Suprapubic skin (tissue), 4 donors: ENCODE measurements around the gene COL6A3. TPM values are rescaled to one million over a fixed set of nuclear protein-coding genes. Genes with fewer than 3 reads are reported as not detected.

ENCODE experiments used
- DNase-seq, 2 donors: peaks; one replicate each; pipeline ENCODE4 v3.0.0-alpha.2; 2019; ENCODE audit warnings: low spot score in 2 of 2
- H3K27ac ChIP-seq: fragments of 200-600 bp; sonication (generic); one replicate; pipeline ENCODE4 v1.5.1; 2019
- H3K27me3 ChIP-seq: fragments of 200-600 bp; sonication (generic); one replicate; pipeline ENCODE4 v1.5.1; 2019
- H3K36me3 ChIP-seq: fragments of 200-600 bp; sonication (generic); one replicate; pipeline ENCODE4 v1.5.1; 2019
- H3K4me1 ChIP-seq: fragments of 200-600 bp; sonication (generic); one replicate; pipeline ENCODE4 v1.5.1; 2019
- H3K4me3 ChIP-seq: fragments of 200-600 bp; sonication (generic); one replicate; pipeline ENCODE4 v1.5.1; 2019; ENCODE audit warnings: mild to moderate bottlenecking
- H3K9me3 ChIP-seq: fragments of 200-600 bp; sonication (generic); one replicate; pipeline ENCODE4 v1.5.1; 2019
- EP300 ChIP-seq: sonication (generic); formaldehyde crosslinking; IDR thresholded peaks from one replicate; pipeline ENCODE4 v1.6.1; 2017; ENCODE audit warnings: antibody characterized with exemption
- POLR2A ChIP-seq, 2 donors: fragments of 450-650 bp; IDR thresholded peaks; one replicate each; pipeline ENCODE4 v1.6.1; 2017; ENCODE audit warnings: antibody characterized with exemption in 2 of 2, mild to moderate bottlenecking in 2 of 2, moderate library complexity in 2 of 2
- POLR2AphosphoS5 ChIP-seq, 3 donors: sonication (generic); formaldehyde crosslinking; IDR thresholded peaks; one replicate each; pipeline ENCODE4 v1.6.1; 2017; ENCODE audit warnings: antibody characterized with exemption in 3 of 3
- WGBS: methylation state at CpG from one replicate; pipeline ENCODE4 v1.1.5; 2018; 5-methylcytosine and 5-hydroxymethylcytosine counted together
- total RNA-seq, 4 donors: library from RNA; depleted of rRNA; stranded (reverse); fragments of >200 nt; gene quantifications; one replicate each; pipeline ENCODE4 v1.1.0, GENCODE V29; 2016
- TF ChIP-seq, protein P1 (sequence below), 2 donors: fragments of 200-600 bp in 1 of 2; fragments of 450-650 bp in 1 of 2; sonication (generic) in 1 of 2; IDR thresholded peaks; one replicate each; pipeline ENCODE4 v1.5.1; 2016 to 2019; ENCODE audit warnings: antibody characterized with exemption in 2 of 2, mild to moderate bottlenecking in 1 of 2, moderate library complexity in 1 of 2

Gene COL6A3
- total RNA-seq, 4 donors from 2014 or later = 50.1 to 79.2 (median 66.3) TPM

DNA sequence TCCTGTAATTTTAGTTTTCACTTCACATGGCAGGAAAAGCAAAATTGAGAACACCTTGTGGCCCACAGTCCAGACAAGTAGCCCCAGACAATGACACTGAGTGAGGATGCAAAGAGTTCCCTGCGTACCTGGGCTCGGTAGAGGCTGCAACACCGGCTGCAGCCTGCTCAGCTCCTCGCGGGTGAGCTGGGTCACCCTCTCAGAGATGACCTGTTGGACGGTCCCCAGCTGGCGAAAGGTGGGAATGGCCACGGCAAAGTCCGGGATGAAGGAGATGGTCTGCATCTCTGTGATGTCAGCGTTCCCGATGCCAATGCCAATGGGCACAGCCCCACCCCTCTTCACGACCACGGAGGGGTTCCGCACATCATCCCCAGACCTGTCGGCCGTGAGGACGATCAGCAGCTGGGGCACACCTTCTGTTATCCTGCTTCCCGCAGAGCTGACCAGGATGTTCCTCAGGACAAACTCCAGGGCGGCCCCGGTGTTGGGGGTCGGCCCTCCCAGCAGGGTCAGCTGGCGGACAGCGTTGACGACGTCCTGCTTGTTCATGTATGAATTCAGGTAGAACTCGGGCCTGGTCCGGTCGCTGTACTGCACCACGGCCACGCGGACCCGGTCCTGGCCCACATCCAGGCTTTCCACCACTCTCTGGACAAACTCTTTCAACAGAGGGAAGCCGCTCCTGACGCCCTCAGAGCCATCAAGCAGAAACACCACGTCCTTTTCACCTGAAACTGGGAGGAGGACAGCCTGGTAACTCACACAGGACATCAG is 39.5 kb downstream of the COL6A3 start:
- Histone ChIP-seq H3K27ac (no peak overlapping the region), H3K4me3 (no peak overlapping the region), H3K4me1 (no peaks in the 10 kb centered on the region), H3K27me3 (no peaks in the 10 kb centered on the region), H3K9me3 (no peaks in the 10 kb centered on the region), H3K36me3 (peaks cover 38% of the 10 kb centered on the region)
- TF ChIP-seq POLR2AphosphoS5 (IDR thresholded peaks at IDR 0.05) = no peak
- DNase-seq = no peak
- 87% methylated on average over 21 of the region's 35 CpGs for WGBS

DNA sequence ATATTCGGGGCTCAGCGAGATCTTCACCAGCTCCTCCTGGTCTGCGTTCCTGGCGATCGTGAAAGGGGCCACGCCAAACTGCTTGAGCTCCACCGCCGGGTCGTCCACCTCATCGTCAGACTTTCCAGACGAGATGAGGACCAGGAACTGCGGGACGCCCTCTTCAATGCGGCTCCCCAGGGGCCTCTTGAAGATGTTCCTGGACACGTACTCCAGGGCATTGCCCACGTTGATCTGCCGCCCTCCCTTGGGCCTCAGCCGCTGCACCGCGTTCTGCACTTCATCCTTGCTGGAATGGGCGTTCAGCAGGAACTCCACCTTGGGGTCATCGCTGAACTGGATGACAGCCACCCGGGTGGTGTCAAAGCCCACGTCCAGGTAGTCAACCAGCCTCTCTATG is 42.1 kb downstream of the COL6A3 start:
- H3K27me3 ChIP-seq = no peaks in the 10 kb centered on the region
- TF ChIP-seq EP300 (no peak), POLR2A (IDR thresholded peaks at IDR 0.05) (no peak)
- TF ChIP-seq, protein P1, sequence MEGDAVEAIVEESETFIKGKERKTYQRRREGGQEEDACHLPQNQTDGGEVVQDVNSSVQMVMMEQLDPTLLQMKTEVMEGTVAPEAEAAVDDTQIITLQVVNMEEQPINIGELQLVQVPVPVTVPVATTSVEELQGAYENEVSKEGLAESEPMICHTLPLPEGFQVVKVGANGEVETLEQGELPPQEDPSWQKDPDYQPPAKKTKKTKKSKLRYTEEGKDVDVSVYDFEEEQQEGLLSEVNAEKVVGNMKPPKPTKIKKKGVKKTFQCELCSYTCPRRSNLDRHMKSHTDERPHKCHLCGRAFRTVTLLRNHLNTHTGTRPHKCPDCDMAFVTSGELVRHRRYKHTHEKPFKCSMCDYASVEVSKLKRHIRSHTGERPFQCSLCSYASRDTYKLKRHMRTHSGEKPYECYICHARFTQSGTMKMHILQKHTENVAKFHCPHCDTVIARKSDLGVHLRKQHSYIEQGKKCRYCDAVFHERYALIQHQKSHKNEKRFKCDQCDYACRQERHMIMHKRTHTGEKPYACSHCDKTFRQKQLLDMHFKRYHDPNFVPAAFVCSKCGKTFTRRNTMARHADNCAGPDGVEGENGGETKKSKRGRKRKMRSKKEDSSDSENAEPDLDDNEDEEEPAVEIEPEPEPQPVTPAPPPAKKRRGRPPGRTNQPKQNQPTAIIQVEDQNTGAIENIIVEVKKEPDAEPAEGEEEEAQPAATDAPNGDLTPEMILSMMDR (IDR thresholded peaks at IDR 0.05) = no peak
- H3K36me3 ChIP-seq = peaks cover 36% of the 10 kb centered on the region
- H3K9me3 ChIP-seq = no peaks in the 10 kb centered on the region
- WGBS = 88% methylated on average over 23 of the region's 24 CpGs
- H3K4me3 ChIP-seq = no peak overlapping the region
- no peak overlapping the region for H3K27ac ChIP-seq
- no peaks in the 10 kb centered on the region for H3K4me1 ChIP-seq
- DNase-seq = no peak

DNA sequence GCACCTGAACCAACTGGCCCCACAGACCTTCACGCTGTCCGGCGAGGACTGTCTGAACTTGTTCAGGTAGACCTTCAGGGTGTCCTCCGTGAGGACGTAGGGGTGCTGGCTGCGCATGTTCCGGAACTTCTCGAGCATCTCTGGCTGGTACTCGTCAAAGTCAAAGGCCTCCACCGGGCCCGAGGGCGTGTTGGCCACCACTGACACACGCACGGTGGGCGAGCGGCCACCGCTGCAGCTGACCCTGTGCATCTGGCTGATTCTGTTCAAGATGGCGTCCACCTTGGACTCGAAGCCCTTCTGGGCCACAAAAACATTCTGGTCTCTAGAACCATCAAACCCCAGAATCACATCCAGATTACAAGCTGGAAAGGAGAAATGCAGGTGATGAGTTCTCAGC is 48.3 kb downstream of the COL6A3 start:
- no peaks in the 10 kb centered on the region for H3K4me1 ChIP-seq
- WGBS = 89% methylated on average over 19 of the region's 19 CpGs
- no peak overlapping the region for H3K4me3 ChIP-seq
- no peak for TF ChIP-seq EP300
- TF ChIP-seq, protein P1 (IDR thresholded peaks at IDR 0.05) = no peak
- no peak for TF ChIP-seq POLR2A (IDR thresholded peaks at IDR 0.05)
- TF ChIP-seq POLR2AphosphoS5 (IDR thresholded peaks at IDR 0.05) = no peak
- peaks cover 44% of the 10 kb centered on the region for H3K36me3 ChIP-seq
- H3K9me3 ChIP-seq = no peaks in the 10 kb centered on the region
- no peaks in the 10 kb centered on the region for H3K27me3 ChIP-seq
- no peak for DNase-seq
- no peak overlapping the region for H3K27ac ChIP-seq

DNA sequence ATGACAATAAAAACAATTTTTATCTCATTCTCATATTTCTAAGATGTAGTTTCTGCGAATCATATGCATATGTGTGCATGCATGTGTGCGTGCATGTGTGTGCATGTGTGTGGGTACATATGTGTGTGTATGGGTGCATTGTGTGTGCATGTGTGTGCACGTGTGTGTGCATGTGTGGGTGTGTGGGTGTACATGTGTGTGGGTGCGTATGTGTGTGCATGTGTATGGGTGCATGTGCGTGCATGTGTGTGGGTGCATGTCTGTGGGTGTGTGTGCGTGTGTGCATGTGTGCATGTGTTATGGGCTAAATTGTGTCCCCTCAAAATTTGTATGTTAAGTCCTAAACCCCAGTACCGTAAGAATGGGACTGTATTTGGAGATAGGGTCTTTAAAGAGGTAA is 49.3 kb downstream of the COL6A3 start:
- no peak overlapping the region for H3K27ac ChIP-seq
- no peaks in the 10 kb centered on the region for H3K27me3 ChIP-seq
- no peaks in the 10 kb centered on the region for H3K4me1 ChIP-seq
- 84% methylated on average over 7 of the region's 7 CpGs for WGBS
- no peak overlapping the region for H3K4me3 ChIP-seq
- no peaks in the 10 kb centered on the region for H3K9me3 ChIP-seq
- TF ChIP-seq POLR2A (IDR thresholded peaks at IDR 0.05) = no peak
- TF ChIP-seq, protein P1 (IDR thresholded peaks at IDR 0.05) = no peak
- TF ChIP-seq POLR2AphosphoS5 (IDR thresholded peaks at IDR 0.05) = no peak
- TF ChIP-seq EP300 = no peak
- DNase-seq = no peak
- H3K36me3 ChIP-seq = peaks cover 53% of the 10 kb centered on the region

DNA sequence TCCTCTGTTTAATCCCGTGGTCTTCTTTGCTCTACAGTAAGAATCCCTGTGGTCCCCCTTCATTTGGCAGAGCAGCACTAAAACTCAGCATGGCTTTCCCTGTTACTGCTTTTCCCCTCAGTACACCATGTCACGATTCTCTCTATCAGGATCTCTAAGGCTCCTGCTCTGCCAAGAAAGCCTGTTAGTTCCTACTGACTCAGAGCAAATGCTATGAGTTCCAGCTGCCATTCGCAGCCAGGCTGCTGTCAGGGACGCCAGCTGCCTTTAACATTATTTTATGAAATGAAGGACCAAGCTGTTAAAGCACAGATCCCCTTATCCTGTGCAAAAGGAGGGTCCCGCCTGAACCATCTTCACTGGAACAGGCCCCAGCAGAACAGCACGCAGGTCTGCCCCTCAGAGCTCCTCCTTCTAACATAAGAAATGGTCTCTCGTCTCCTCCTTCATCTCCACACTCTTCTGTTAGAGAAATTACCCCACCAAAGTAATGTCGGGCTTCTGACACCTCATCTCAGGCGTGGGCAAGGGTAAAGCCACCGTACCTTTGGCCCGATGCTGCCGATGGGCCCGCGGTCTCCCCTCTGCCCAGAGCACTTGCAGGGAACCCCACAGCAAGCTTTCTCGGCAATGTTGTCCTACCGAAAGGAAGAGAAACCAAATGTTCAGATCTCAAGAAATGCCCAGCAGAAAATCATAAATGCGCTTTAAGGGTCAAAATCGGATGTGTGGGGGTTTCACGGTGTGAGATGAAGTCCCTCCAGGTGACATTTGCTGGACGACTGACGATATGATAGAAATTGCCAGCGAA is 52.6 kb downstream of the COL6A3 start:
- Histone ChIP-seq H3K27ac (no peak overlapping the region), H3K4me1 (no peaks in the 10 kb centered on the region), H3K9me3 (no peaks in the 10 kb centered on the region), H3K4me3 (no peak overlapping the region), H3K27me3 (no peaks in the 10 kb centered on the region), H3K36me3 (peaks cover 37% of the 10 kb centered on the region)
- 80% methylated on average over 22 of the region's 22 CpGs for WGBS
- no peak for DNase-seq
- TF ChIP-seq, protein P1 (IDR thresholded peaks at IDR 0.05) = no peak
- TF ChIP-seq EP300 = no peak
- no peak for TF ChIP-seq POLR2A (IDR thresholded peaks at IDR 0.05)
- no peak for TF ChIP-seq POLR2AphosphoS5 (IDR thresholded peaks at IDR 0.05)
